Occipital lobe (tissue), 2 donors: ENCODE measurements around the gene ASB13. TPM values are rescaled to one million over a fixed set of nuclear protein-coding genes. Genes with fewer than 3 reads are reported as not detected.

Experiments
- DNase-seq: peaks from one replicate; lab custom pipeline; 2025; lab: John Stamatoyannopoulos, UW
- total RNA-seq: library from RNA; depleted of rRNA; stranded (reverse); fragments of >200 nt; gene quantifications from one replicate; pipeline ENCODE4 v1.2.3, GENCODE V29; 2014

ASB13 gene
- total RNA-seq = 14.2 TPM

- peak; percentile 32 for DNase-seq
These were observed at the start of gene ASB13 for GRCh38 chr10:5666008-5666840. Gene ASB13, minus strand, starts transcription at chr10:5666595. Its CDS starts 44 bp downstream, at chr10:5666551.

- no peak for DNase-seq
These were observed 45.2 kb upstream of the ASB13 start for GRCh38 chr10:5711642-5712041.

- DNase-seq = no peak
These were observed 44.5 kb upstream of the ASB13 start for GRCh38 chr10:5710859-5711258.

- no peak for DNase-seq
These were observed 43.5 kb upstream of the ASB13 start for GRCh38 chr10:5709865-5710264.

GRCh38 chr10:5708356-5708755, 42.0 kb upstream of the ASB13 start:
- DNase-seq = no peak

- no peak for DNase-seq
These were observed 31.7 kb upstream of the ASB13 start for GRCh38 chr10:5698062-5698461.

- DNase-seq = no peak
These were observed 30.9 kb upstream of the ASB13 start for GRCh38 chr10:5697342-5697741.

- DNase-seq = no peak
These were observed 28.2 kb upstream of the ASB13 start for GRCh38 chr10:5694573-5694972.

GRCh38 chr10:5692461-5693358, 26.3 kb upstream of the ASB13 start:
- DNase-seq = peak; percentile 13

- no peak for DNase-seq
These were observed 25.4 kb upstream of the ASB13 start for GRCh38 chr10:5691786-5692185.

GRCh38 chr10:5688587-5688986, 22.2 kb upstream of the ASB13 start:
- no peak for DNase-seq

- DNase-seq = no peak
These were observed 19.4 kb upstream of the ASB13 start for GRCh38 chr10:5685764-5686240.

- peak; percentile 28 for DNase-seq
These were observed 18.8 kb upstream of the ASB13 start for GRCh38 chr10:5684971-5685763.

- DNase-seq = peak; percentile 97
These were observed 18.0 kb upstream of the ASB13 start, which contains the start of gene TASOR2 for GRCh38 chr10:5684318-5684970. Gene TASOR2, plus strand, starts transcription at chr10:5684838. Its CDS starts 35,805 bp downstream, at chr10:5720643.

- DNase-seq = no peak
These were observed 16.7 kb upstream of the ASB13 start for GRCh38 chr10:5683065-5683464.

GRCh38 chr10:5681930-5682329, 15.5 kb upstream of the ASB13 start:
- no peak for DNase-seq

- DNase-seq = no peak
These were observed 13.2 kb upstream of the ASB13 start for GRCh38 chr10:5679606-5680005.

- no peak for DNase-seq
These were observed 12.6 kb upstream of the ASB13 start for GRCh38 chr10:5679037-5679435.

GRCh38 chr10:5678397-5679036, 12.1 kb upstream of the ASB13 start:
- no peak for DNase-seq

GRCh38 chr10:5670662-5671375, 4.4 kb upstream of the ASB13 start:
- DNase-seq = no peak
